H9 (cell line): Measurements from ENCODE around the gene AVL9. TPM values are rescaled to one million over a fixed set of nuclear protein-coding genes. Genes with fewer than 3 reads are reported as not detected.

ENCODE experiments used
- DNase-seq: peaks from one replicate; pipeline ENCODE4 v3.0.0-alpha.2; 2017
- H2AFZ ChIP-seq: one replicate; pipeline ENCODE4 v1.6.1; 2013; ENCODE audit warnings: mild to moderate bottlenecking, low read length, control low read depth, moderate library complexity
- H2AK5ac ChIP-seq: 2 replicates; pipeline ENCODE4 v1.6.1; 2013; ENCODE audit warnings: low read length, control low read depth, mixed read lengths; ENCODE audit not compliant: insufficient read length
- H2BK120ac ChIP-seq: one replicate; pipeline ENCODE4 v1.6.1; 2013; ENCODE audit warnings: low read depth, mild to moderate bottlenecking, low read length, control low read depth, inconsistent platforms; ENCODE audit not compliant: poor library complexity, severe bottlenecking
- H2BK12ac ChIP-seq: 2 replicates; pipeline ENCODE4 v1.6.1; 2013; ENCODE audit warnings: low read length, control low read depth, mixed read lengths, low read depth; ENCODE audit not compliant: insufficient read length
- H2BK15ac ChIP-seq: 2 replicates; pipeline ENCODE4 v1.6.1; 2013; ENCODE audit warnings: low read depth, low read length, control low read depth
- H2BK20ac ChIP-seq: one replicate; pipeline ENCODE4 v1.6.1; 2013; ENCODE audit warnings: low read depth, mild to moderate bottlenecking, low read length, control low read depth, inconsistent platforms; ENCODE audit not compliant: poor library complexity, severe bottlenecking
- H2BK5ac ChIP-seq: 2 replicates; pipeline ENCODE4 v1.6.1; 2013; ENCODE audit warnings: low read length, control low read depth, mixed read lengths; ENCODE audit not compliant: insufficient read length
- H3K14ac ChIP-seq: 2 replicates; pipeline ENCODE4 v1.6.1; 2013; ENCODE audit warnings: low read length, control low read depth; ENCODE audit not compliant: insufficient read depth
- H3K18ac ChIP-seq: 2 replicates; pipeline ENCODE4 v1.6.1; 2013; ENCODE audit warnings: low read depth, mild to moderate bottlenecking, mixed read lengths, low read length, control low read depth; ENCODE audit not compliant: insufficient read length
- H3K23ac ChIP-seq: 2 replicates; pipeline ENCODE4 v1.6.1; 2013; ENCODE audit warnings: low read length, control low read depth, mixed read lengths, low read depth; ENCODE audit not compliant: insufficient read length
- H3K23me2 ChIP-seq: 2 replicates; pipeline ENCODE4 v1.6.1; 2013; ENCODE audit warnings: low read depth, mild to moderate bottlenecking, mixed read lengths, low read length, control low read depth; ENCODE audit not compliant: insufficient read length, poor library complexity, severe bottlenecking
- H3K27ac ChIP-seq: 2 replicates; pipeline ENCODE4 v1.5.1; 2013; ENCODE audit warnings: low read length, control low read depth, mixed read lengths, low read depth; ENCODE audit not compliant: insufficient read length
- H3K27me3 ChIP-seq: 2 replicates; pipeline ENCODE4 v1.6.1; 2013; ENCODE audit warnings: low read length, control low read depth, inconsistent platforms; ENCODE audit not compliant: insufficient read depth
- H3K4ac ChIP-seq: 2 replicates; pipeline ENCODE4 v1.6.1; 2013; ENCODE audit warnings: low read depth, mild to moderate bottlenecking, control low read depth, inconsistent platforms, low read length, moderate library complexity
- H3K4me1 ChIP-seq: 2 replicates; pipeline ENCODE4 v1.6.1; 2013; ENCODE audit warnings: low read length, control low read depth, inconsistent platforms; ENCODE audit not compliant: insufficient read depth
- H3K4me2 ChIP-seq: 2 replicates; pipeline ENCODE4 v1.6.1; 2013; ENCODE audit warnings: low read length, control low read depth, mixed read lengths; ENCODE audit not compliant: insufficient read length, insufficient read depth
- H3K56ac ChIP-seq: 2 replicates; pipeline ENCODE4 v1.6.1; 2013; ENCODE audit warnings: low read depth, mild to moderate bottlenecking, mixed read lengths, low read length, control low read depth; ENCODE audit not compliant: insufficient read length
- H3K79me1 ChIP-seq: 2 replicates; pipeline ENCODE4 v1.6.1; 2013; ENCODE audit warnings: low read depth, mild to moderate bottlenecking, moderate library complexity, low read length, control low read depth, inconsistent platforms; ENCODE audit not compliant: insufficient read depth, poor library complexity, severe bottlenecking
- H3K79me2 ChIP-seq: 2 replicates; pipeline ENCODE4 v1.6.1; 2013; ENCODE audit warnings: low read length, control low read depth, inconsistent platforms; ENCODE audit not compliant: insufficient read depth
- H3K9ac ChIP-seq: 2 replicates; pipeline ENCODE4 v1.6.1; 2013; ENCODE audit warnings: low read length, control low read depth, mixed read lengths; ENCODE audit not compliant: insufficient read length; ENCODE audit errors: extremely low read depth
- H3K9me3 ChIP-seq: one replicate; pipeline ENCODE4 v1.6.1; 2013; ENCODE audit warnings: low read depth, low read length, inconsistent platforms; ENCODE audit not compliant: control insufficient read depth
- H3T11ph ChIP-seq: one replicate; pipeline ENCODE4 v1.6.1; 2013; ENCODE audit warnings: mild to moderate bottlenecking, low read length, control low read depth, inconsistent platforms
- H4K20me1 ChIP-seq: one replicate; pipeline ENCODE4 v1.6.1; 2013; ENCODE audit not compliant: control insufficient read depth, insufficient read length, insufficient read depth
- H4K5ac ChIP-seq: 2 replicates; pipeline ENCODE4 v1.6.1; 2013; ENCODE audit warnings: low read depth, mild to moderate bottlenecking, mixed read lengths, low read length, control low read depth; ENCODE audit not compliant: insufficient read length
- H4K8ac ChIP-seq: replicated peaks from 2 replicates; pipeline ENCODE4 v1.6.1; 2013; ENCODE audit warnings: low read length, control low read depth, mixed read lengths, low read depth; ENCODE audit not compliant: insufficient read length
- H4K91ac ChIP-seq: 2 replicates; pipeline ENCODE4 v1.6.1; 2013; ENCODE audit warnings: low read depth, mild to moderate bottlenecking, moderate library complexity, mixed read lengths, low read length, control low read depth; ENCODE audit not compliant: insufficient read length
- H3K27ac Mint-ChIP-seq, 3 experiments: 2 replicates in 2 of 3; 3 replicates in 1 of 3; pipeline ENCODE4 v1.8.0; 2020 to 2021; ENCODE audit warnings: mixed read lengths in 3 of 3, mild to moderate bottlenecking in 1 of 3, moderate library complexity in 1 of 3
- H3K27me3 Mint-ChIP-seq: 2 replicates; pipeline ENCODE4 v1.8.0; 2021; ENCODE audit warnings: low read depth, mild to moderate bottlenecking, moderate library complexity, mixed read lengths
- H3K36me3 Mint-ChIP-seq, 3 experiments: 2 replicates in 2 of 3; 3 replicates in 1 of 3; pipeline ENCODE4 v1.8.0; 2020 to 2021; ENCODE audit warnings: low read depth in 3 of 3, mixed read lengths in 3 of 3; ENCODE audit not compliant: insufficient read depth in 1 of 3
- H3K4me1 Mint-ChIP-seq, 2 experiments: 2 replicates each; pipeline ENCODE4 v1.8.0; 2020; ENCODE audit warnings: mixed read lengths in 2 of 2
- H3K4me3 Mint-ChIP-seq, 2 experiments: 2 replicates in 1 of 2; 3 replicates in 1 of 2; pipeline ENCODE4 v1.8.0; 2020 to 2021; ENCODE audit warnings: mild to moderate bottlenecking in 2 of 2, mixed read lengths in 2 of 2, moderate library complexity in 1 of 2
- H3K9me3 Mint-ChIP-seq, 2 experiments: 2 replicates in 1 of 2; 3 replicates in 1 of 2; pipeline ENCODE4 v1.8.0; 2020; ENCODE audit warnings: mild to moderate bottlenecking in 2 of 2, mixed read lengths in 2 of 2, moderate library complexity in 1 of 2
- WGBS: extraction: QIAGEN DNeasy Blood & Tissue Kit; methylation state at CpG from one replicate; pipeline ENCODE4 v1.1.7; 2013; ENCODE audit warnings: missing lambda C conversion rate, low lambda C conversion rate, mixed read lengths; ENCODE audit not compliant: insufficient read length; ENCODE audit errors: extremely low coverage; 5-methylcytosine and 5-hydroxymethylcytosine counted together
- total RNA-seq: library from RNA; stranded (reverse); gene quantifications from 2 replicates; pipeline ENCODE4 v1.2.1, GENCODE V29; 2021
- TF ChIP-seq, protein P1 (sequence below): fragments of 200-600 bp; sonication (generic); conservative IDR thresholded peaks from 3 replicates; pipeline ENCODE4 v1.8.0; 2021; ENCODE audit warnings: antibody characterized with exemption, mild to moderate bottlenecking

AVL9 gene
- total RNA-seq, 1 experiment from 2014 or later: 38.7 TPM

- Histone ChIP-seq H3K9ac (peak within 1 kb of the TSS; percentile 85), H3K23ac (no peak within 1 kb of the TSS), H3K4me1 (no peaks in the 10 kb centered on the region), H3K23me2 (peaks cover 4% of the 10 kb centered on the region), H3K27ac (peak within 1 kb of the TSS; percentile 8), H2BK20ac (no peak within 1 kb of the TSS), H4K91ac (no peak within 1 kb of the TSS), H2BK15ac (no peak within 1 kb of the TSS), H3K27me3 (no peaks in the 10 kb centered on the region), H3K56ac (peak within 1 kb of the TSS; percentile 19), H3K4ac (no peak within 1 kb of the TSS), H4K8ac (no peak within 1 kb of the TSS), H3T11ph (no peak within 1 kb of the TSS), H2AK5ac (no peak within 1 kb of the TSS), H3K4me2 (peak within 1 kb of the TSS; percentile 95), H2AFZ (peak within 1 kb of the TSS; percentile 89), H3K14ac (peak within 1 kb of the TSS; percentile 71), H3K9me3 (no peaks in the 10 kb centered on the region), H3K79me1 (no peaks in the 10 kb centered on the region), H4K20me1 (no peaks in the 10 kb centered on the region), H3K79me2 (no peaks in the 10 kb centered on the region; the same call in 1 of the 2 replicates), H2BK120ac (no peak within 1 kb of the TSS), H4K5ac (peak within 1 kb of the TSS; percentile 41), H2BK5ac (no peak within 1 kb of the TSS), H2BK12ac (no peak within 1 kb of the TSS), H3K18ac (peak within 1 kb of the TSS; percentile 90)
- H3K4me1 Mint-ChIP-seq: peaks cover 7 to 12% of the 10 kb centered on the region in 2 experiments
- peak; percentile 87 for DNase-seq
- H3K4me3 Mint-ChIP-seq: peak within 1 kb of the TSS; percentile 91 to 97
- TF ChIP-seq, protein P1, sequence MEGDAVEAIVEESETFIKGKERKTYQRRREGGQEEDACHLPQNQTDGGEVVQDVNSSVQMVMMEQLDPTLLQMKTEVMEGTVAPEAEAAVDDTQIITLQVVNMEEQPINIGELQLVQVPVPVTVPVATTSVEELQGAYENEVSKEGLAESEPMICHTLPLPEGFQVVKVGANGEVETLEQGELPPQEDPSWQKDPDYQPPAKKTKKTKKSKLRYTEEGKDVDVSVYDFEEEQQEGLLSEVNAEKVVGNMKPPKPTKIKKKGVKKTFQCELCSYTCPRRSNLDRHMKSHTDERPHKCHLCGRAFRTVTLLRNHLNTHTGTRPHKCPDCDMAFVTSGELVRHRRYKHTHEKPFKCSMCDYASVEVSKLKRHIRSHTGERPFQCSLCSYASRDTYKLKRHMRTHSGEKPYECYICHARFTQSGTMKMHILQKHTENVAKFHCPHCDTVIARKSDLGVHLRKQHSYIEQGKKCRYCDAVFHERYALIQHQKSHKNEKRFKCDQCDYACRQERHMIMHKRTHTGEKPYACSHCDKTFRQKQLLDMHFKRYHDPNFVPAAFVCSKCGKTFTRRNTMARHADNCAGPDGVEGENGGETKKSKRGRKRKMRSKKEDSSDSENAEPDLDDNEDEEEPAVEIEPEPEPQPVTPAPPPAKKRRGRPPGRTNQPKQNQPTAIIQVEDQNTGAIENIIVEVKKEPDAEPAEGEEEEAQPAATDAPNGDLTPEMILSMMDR: no peak
- H3K27ac Mint-ChIP-seq: peak within 1 kb of the TSS; percentile 88 to 95 (median 94)
- H3K27me3 Mint-ChIP-seq: no peaks in the 10 kb centered on the region
- WGBS: no CpG with 5 or more reads among the region's 38 CpGs
- peaks cover 9 to 28% (median 27%) of the 10 kb centered on the region in 3 experiments; a peak in 6 of 7 replicates for H3K36me3 Mint-ChIP-seq
- no peaks in the 10 kb centered on the region for H3K9me3 Mint-ChIP-seq
Measured at GRCh38 chr7:32490127-32490796, 5.0 kb upstream of the AVL9 start, which contains the start of gene LSM5. TSS of gene LSM5 (minus strand) at chr7:32490380. CDS start at chr7:32490365, 15 bp downstream.
